Activated T-helper 1 cell treated with anti-CD3 and anti-CD28 coated beads, Interleukin-2, amount 50 U/mL, for 16 hours (primary cell): ENCODE data around the gene UBA5.

ENCODE experiments used
- DNase-seq, 2 donors: peaks; one replicate each; pipeline ENCODE4 v3.0.0-alpha.2; 2020; ENCODE audit warnings: low read depth in 1 of 2, low spot score in 1 of 2

The UBA5 gene

DNA sequence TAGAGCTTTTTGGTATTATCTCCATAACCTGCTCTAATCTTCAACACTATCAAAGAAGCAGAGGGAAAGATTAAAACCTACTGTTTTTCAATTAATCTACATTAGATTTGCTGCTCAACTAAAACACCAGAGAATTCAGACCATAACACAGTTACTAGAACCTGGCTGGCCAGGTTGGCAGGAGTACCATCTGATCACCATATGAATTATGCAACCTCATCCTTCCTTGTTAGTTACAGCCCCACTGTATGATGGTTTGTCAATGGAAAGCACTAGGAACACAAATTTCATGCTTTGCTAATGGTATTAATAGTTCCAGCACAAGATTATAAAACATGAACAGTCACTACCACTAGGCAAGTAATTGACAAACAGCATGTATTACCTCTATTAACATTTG is 56.2 kb downstream of the UBA5 start:
- no peak for DNase-seq

DNA sequence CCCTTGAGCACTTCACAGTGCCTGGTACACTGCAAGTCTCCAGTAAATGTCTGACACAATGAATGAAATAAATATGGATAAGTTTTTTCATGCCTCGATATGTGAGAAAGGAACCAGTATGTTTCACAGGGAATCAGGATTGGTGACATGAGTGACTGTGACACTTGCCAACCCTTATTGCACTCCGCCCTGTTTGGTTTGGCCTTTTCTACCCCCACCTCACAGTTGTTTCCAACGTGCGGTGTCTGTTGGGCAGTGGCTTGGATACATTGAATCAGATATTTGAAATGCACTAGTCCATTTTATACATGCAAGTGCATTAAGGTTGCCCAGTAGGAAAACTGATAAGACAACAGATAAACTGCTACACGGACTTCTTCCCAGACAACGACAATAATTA is 60.1 kb downstream of the UBA5 start:
- DNase-seq, result no peak

DNA sequence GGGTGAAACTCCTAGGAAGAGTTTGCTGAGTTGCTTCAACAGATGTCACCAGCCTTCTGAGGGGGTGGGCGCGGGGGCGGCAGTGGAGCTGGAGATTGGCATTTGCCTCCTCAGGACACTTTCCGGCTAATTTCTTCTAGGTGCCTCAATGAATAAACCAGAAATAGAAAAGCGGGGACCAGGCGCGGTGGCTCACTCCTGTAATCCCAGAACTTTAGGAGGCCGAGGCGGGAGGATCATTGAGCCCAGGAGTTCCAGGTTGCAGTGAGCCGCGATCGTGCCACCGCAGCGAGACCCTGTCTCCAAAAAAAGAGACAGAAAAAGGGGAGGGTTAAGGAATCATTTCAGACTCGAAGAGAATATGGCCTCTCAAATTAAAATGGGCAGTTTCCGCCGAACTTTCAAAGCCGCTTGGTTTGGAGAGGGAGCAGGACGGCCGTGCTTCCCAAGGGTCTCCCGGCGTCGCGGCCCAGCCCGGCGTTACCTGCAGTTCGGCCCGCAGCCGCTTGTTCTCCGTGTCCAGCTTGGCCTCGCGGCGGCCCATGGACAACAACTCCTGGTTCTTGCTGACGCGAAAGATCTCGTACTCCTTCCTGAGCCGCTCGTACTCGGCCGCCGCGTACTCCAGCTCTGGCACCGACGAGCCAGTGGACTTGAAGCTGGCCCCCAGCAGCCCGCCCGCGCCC is 61.5 kb downstream of the UBA5 start:
- DNase-seq, result no peak

DNA sequence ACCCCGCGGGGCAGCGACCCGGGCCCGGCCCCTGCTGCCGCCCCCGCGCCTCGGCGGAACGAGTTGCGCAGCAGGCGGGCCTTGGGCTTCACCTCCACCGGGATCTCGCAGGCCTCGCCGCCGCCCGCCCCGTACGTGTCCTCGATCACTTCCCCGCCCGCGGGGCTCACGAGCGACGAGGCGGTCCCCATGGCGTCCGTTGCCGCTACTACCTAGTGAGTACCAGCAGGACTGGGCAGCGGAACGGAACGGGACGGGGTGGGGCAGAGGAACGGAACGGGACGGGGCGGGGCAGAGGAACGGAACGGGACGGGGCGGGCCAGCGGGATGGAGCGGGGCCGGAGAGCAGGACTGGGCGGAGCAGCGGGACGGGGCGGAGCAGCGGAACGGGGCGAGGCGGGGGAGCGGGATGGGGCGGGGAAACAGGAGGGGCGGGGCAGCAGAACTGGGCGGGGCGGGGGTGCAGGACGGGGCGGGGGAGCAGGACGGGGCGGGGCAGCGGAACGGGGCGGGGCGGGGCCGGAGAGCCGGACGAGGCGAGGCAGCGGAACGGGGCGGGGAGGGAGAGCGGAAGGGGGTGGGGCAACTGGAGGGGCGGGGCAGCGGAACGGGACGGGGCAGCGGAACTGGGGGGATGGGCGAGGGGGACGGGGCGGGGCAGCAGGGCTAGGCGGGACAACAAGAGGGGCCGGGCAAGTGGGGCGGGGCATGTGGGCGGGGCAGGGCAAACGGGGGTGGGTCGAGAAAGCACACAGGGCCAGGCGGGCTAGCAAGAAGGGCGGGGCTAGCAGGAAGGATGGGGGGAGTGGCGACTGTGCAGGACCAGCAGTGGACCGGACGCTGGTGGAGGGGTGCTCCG is 62.3 kb downstream of the UBA5 start, which contains the start of gene NPHP3:
NPHP3 (minus strand) TSS at position 245 of the 859 bp plus-strand sequence; CDS start at position 191, 54 bp downstream.
- DNase-seq, result peak; percentile 96 to 99

DNA sequence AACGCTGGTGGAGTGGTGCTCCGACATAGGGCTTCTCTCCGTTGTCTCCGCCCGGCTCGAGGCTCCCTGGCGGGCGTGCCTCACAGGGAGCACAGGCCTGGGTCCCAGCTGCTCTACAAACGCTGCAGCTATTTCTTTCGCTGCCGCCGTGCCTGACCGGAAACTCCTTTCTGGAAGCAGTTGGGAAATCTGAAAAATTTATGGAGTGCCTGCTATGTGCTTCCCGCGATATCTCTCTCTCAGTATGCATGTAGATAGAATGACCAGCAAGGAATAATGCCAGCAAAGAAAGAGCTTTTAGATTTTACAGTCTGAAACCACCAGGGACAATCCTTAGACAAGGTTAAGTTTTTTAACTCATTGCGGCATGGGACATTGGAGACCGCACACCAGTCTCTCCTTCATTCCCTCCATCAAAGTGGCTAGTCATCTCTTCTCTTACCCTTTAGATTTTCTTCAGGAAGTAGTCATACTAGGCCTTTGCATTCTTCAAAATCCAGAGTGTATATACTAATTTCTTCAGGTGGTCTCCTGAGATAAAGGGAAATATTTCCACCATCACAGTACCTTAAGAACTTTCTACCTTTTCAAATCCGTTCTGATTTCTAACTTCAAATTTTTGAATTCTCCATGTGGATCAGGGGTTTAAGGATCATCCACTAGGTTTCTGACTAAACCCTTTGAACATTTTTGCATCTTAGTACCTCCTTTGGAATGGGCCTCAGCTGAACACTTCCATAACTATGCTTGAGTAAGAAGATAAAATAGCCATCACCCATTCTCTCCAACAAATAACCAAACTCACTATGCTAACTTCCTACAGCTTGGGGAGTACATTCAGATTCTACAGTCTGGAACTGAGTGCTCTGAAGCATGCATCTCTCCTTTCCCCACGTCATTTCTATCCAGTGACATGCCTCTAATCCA is 63.2 kb downstream of the UBA5 start:
- no peak for DNase-seq

DNA sequence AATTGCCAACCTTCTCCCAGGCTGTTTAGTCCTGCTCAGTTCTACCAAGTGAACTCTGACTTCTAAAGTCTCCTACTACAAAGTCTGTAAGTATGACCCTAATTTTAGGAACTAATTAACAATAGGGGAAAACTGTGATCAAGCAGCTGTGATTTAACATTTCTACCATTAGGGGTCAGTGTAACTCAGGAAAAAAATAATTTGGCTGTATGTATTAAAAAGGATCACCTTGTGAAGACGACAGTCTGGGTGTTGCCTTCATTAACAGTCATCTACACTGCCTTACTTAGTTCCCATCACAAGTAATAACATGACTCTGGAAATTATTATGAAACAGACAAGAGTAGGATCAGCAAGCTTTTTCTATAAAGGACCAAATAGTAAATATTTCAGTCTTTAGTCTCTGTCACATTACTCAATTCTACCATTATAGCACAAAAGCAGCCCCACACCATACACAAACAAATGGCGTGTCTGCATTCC is 66.3 kb downstream of the UBA5 start:
- no peak for DNase-seq
